ENCODE results near the gene ALOX5.

DNA sequence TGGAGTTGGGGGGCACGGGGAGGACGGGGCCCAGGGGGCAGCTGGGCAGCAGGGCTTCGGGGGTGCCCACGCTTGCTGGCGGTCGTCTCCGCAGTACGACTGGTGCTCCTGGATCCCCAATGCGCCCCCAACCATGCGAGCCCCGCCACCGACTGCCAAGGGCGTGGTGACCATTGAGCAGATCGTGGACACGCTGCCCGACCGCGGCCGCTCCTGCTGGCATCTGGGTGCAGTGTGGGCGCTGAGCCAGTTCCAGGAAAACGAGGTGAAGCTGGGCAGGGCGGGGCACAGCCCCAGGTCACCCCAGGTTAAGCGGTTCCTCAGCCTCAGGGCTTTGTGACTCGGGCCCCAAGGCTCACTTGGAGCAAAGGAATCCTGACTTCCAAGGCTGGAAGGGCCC lies 70.0 kb downstream of the ALOX5 start:
- no peak for TF ChIP-seq POLR2A (IDR thresholded peaks at IDR 0.05; ENCODE audit: low read length)
- no peak for TF ChIP-seq GATA1 (IDR thresholded peaks at IDR 0.05; ENCODE audit: low read depth, low read length)
